Adrenal gland (tissue), 5 donors: ENCODE results near the gene LAMA5.

ENCODE experiments used
- CTCF ChIP-seq, 6 experiments: fragments of 450-650 bp in 4 of 6; fragments of 200-600 bp in 2 of 6; sonication (generic) in 1 of 6; IDR thresholded peaks; 1 replicate in 5 of 6; 2 replicates in 1 of 6; pipeline versions ENCODE4 v1.5.1 to v1.8.0; 2016 to 2021; ENCODE audit warnings: antibody characterized with exemption in 6 of 6, mild to moderate bottlenecking in 2 of 6, moderate library complexity in 1 of 6
- POLR2A ChIP-seq, 2 donors: fragments of 450-650 bp; IDR thresholded peaks; one replicate each; pipeline ENCODE4 v1.6.1; 2017; ENCODE audit warnings: antibody characterized with exemption in 2 of 2, mild to moderate bottlenecking in 2 of 2, moderate library complexity in 1 of 2
- donor health status: DM: no; HTN: no; CAD: no.

GRCh38 chr20:62354031-62354808 lies 12.9 kb downstream of the LAMA5 start:
- TF ChIP-seq CTCF (IDR thresholded peaks at IDR 0.05) (no peak), POLR2A (IDR thresholded peaks at IDR 0.05) (no peak)
